GM19025 (cell line): ENCODE measurements around the gene UBXN6.

Experiments
- ATAC-seq: cut with Tn5 transposase; IDR thresholded peaks from one replicate; pipeline ENCODE4 v1.9.1; 2021; ENCODE audit warnings: mild to moderate bottlenecking, low read depth, moderate library complexity; ENCODE audit not compliant: unreplicated experiment

Gene UBXN6, protein sequence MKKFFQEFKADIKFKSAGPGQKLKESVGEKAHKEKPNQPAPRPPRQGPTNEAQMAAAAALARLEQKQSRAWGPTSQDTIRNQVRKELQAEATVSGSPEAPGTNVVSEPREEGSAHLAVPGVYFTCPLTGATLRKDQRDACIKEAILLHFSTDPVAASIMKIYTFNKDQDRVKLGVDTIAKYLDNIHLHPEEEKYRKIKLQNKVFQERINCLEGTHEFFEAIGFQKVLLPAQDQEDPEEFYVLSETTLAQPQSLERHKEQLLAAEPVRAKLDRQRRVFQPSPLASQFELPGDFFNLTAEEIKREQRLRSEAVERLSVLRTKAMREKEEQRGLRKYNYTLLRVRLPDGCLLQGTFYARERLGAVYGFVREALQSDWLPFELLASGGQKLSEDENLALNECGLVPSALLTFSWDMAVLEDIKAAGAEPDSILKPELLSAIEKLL

DNA sequence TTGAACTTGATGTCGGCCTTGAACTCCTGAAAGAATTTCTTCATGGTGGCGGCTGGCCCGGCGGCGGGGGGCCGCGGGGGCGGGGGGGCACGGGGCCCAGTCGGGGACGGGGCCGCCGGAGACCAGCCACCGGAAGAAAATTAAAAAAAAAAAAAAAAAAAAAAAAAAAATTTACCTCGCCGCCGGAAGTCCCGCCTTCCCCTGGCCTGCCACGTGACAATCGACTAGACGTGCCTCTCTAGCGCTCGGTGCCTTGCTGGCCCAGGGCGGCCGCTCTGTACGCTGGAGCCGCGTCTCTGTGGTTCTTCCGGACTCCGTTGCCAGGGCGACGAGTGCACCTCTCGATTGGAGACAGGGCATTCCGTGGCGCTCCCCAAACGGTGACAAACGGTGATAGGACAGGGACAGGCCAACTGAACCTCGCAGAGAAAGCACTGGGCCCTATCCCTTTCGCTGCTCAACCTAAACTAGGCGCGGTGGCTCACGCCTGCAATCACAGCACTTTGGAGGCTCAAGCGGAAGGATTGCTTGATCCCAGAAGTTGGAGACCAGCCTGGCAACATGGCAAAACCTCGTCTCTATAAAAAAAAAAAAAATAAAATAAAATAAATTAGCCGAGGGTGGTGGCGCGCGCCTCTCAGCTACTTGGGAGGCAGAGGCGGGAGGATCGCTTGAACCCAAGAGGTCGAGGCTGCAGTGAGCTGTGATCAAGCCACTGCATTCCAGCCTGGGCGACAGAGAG, at the start of gene UBXN6:
TSS of gene UBXN6 (minus strand) at position 141 of the 742 bp plus-strand sequence. CDS start at position 44, 97 bp downstream.
- no peak for ATAC-seq

DNA sequence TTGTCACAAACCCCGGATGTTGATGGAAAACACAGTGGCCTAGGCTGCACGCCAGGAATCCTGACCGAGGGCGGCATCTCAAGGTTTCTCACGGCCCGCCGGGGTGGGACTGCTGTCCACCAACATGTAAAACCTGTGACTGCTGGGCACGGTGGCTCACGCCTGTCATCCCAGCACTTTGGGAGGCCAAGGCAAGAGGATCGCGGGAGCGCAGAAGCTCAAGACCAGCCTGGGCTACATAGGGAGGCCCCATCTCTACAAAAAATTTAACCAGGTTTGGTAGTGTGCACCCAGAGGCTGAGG, 49.5 kb upstream of the UBXN6 start:
- no peak for ATAC-seq

DNA sequence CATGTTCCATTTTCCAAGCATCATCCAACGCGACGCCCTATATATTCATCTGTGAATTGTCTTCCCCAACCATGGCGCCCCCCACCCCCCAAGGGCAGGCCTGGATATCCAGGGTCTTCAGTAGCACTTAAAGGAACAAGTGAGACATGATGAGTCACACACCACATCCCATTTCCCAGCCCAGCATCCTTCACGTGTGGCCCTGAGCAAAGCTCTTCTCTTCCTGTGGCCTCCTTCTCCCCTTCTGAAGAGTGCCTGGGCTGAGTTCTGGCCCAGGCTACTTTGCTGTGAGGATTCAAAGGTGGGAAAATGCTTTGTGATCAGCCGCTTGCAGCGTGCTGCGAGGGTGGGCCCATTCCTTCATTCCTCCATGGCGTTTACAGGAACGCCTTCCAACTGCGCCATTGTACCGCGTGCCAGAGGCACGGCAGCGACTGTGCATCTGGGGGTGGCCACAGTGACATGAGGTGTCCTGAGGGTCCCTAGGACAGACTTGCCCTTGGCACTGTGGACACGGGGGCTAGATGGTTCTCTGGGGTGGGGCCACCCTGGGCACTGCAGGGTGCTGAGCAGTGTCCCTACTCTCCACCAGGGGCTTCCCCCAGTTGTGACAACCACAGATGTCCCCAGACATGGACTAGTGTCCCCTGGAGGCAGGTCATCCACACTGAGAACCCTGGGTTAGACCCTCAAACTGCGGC, 49.0 kb upstream of the UBXN6 start:
- no peak for ATAC-seq

DNA sequence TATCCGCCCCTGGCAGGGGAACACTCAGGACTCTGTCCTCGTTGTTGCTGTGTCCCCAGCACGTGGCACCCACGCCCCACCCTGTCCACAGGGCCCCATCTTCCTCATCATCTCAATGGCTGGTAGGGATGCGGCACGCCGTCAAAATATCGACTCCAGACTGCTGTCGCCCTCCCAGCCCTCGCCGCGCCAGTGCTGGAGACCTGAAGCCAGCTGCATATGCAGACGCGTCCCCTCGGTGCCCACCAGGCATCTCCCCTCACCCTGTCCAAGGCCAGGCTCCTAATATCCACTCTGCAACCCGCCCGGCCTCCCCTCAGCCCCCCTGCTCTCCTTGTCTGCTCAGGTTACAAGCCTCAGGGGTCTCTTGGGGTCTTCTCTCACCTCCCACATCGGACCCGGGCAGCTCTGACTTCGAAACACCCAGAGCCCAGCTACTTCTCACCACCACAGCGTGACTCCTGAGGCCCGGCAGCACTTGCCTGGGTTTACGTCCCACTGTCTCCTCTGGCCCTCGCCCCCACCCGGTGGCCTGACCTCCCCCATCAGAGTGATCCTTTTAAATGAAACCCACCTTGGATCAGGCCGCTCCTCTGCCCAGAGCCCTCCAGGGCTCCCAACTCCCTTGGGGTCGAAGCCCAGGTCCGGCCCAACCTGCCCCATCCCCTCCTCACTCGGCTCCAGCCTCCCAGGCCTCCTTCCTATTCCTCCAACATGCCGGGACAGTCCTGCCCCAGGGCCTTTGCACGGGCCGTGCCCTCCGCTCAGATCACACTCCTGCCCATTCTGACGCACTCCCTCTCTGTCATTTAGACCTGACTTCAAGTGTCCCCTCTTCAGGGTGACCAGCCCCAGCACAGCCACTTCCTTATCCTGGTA, 48.2 kb upstream of the UBXN6 start:
- no peak for ATAC-seq

DNA sequence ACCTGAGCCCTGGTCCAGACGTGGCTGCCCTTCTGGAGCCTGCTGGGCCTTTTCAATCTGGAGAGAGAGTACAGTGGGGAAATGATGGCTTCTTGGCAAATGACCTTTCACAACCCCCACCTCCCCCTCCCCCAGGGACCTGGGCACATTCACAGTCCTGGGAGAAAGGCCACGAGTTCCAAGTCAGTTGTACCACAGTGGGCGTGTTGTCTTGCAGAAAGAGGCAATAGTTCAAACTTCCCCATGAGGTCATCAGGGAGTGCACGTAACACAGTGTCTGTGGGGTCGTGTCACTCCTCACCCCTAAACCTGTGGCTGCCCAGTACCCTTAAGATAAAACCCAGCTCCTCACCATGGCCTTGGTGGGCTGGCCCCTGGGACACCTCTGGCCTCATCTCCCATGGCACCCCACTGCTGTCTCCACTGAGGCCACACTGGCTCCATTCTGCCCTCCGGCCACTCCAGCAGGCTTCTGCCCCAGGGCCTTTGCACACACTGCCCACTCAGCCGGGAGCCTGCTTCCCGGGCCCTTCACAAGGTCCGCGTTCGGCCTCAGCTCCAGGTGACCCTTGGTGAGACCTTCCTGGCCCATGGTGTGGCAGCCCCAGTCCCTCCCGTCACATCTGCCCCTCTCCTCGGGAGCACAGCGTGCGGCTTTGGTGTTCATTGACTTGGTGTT, 47.4 kb upstream of the UBXN6 start:
- ATAC-seq: no peak

GRCh38 chr19:4504297-4504701, 46.7 kb upstream of the UBXN6 start:
- no peak for ATAC-seq

GRCh38 chr19:4503825-4504170, 46.2 kb upstream of the UBXN6 start:
- no peak for ATAC-seq

DNA sequence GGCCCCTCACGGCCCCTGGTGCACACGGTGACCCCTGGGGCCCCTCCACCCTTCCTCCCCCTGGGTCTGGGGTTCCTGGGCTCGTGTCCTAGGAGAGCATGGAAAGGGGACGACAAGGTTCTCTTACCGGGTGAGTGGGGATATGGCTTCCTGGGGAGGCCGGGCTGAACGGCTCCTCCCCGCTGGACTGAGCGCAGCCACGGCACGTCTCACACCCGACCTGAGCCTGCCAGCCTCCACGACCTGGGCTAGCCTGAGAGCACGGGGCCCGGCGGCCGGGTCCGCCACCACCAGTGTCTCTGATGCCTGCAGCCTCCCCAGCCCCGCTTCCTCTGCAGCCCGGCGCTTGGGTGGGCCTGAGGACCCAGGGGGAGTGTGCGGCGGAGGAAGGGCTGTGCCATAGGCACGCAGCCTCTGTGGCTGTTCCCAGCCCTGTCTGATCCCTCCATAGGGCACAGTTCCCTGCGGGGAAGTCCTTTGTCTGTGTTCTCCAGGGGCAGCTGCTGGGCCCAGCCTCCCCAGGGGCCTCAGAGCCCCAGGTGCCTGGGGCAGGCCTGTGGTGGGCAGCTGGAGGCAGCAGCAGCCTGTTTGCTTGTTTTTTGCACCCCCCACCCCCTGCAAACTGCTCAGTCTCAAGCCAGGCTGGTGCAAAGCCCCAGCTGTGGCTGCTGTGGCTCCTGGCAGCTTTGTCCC, 45.7 kb upstream of the UBXN6 start:
- no peak for ATAC-seq

DNA sequence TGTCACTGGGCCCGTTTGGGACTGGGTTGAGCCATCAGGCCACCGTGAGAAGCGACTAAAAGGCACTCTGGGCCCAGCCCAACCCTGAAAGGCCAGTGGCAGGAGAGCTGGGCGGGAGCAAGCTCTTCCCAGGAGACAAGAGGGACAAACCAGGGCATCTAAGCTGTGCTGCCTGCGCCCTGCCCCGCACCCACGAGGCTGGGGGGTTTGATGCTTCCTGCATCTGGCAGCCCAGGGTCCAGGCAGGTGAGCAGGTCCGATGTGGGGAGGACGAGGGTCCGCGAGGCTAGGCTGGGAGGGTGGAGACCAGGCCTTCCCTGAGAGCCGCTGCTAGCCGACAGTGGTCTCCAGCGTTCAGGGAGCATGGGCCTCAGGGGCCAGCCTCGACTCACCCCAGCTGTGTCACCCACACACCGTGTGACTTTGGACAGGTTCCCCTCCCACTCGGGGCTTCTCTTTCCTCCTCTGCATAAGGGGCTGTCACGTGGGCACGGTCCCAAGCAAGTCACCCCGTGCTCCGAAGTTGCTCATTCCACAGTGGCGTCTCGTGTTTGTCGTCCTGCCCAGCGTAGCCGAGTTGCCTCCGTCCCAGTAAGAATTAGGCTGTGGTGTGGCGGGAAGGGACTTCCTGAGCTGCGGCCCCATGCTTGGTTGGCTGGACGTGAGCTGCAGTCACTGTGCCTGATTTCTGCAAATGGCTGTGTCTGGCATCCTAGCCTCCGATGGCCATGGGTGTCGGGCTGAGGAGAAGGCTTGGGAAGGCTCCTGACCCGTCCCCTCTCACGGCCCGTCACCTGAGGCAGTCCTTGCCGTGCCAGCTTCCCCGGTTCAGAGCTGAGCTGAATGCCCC, 44.9 kb upstream of the UBXN6 start:
- no peak for ATAC-seq

GRCh38 chr19:4501691-4502090, 44.1 kb upstream of the UBXN6 start:
- ATAC-seq: no peak

DNA sequence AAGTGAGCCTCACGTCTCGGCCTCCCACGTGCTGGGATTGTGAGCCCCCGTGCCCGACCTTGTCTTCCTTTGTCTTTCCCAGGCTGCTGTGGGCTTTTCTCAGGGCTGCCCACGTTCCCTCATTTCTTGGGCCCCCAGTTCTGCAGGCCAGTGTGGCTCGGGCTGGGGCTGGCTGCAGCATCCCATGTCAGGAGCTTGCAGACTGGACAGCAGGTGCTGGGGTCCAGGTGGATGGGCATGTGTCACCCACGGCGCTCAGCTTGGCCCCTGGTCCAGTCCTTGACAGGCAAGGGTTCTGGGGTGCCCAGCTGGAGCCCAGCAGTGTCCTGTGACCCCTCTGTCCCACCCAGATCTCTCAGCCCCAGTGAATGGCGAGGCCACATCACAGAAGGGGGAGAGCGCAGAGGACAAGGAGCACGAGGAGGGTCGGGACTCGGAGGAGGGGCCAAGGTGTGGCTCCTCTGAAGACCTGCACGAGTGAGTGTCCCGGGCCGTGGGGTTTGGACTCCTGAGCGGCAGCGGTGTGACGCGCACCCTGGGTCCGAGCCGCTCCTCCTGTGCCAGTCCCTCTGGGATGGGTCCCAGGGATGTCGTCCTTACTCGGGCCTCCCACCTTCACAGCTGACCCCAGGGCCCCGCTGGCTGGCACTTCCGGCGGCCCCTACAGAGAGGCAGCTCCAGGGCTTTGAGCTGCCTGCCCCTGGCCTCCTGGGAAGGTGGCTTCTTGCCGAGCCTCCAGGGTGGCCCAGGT, 43.4 kb upstream of the UBXN6 start:
- ATAC-seq: no peak

- ATAC-seq: no peak
These were observed 42.3 kb upstream of the UBXN6 start for GRCh38 chr19:4499855-4500254.

DNA sequence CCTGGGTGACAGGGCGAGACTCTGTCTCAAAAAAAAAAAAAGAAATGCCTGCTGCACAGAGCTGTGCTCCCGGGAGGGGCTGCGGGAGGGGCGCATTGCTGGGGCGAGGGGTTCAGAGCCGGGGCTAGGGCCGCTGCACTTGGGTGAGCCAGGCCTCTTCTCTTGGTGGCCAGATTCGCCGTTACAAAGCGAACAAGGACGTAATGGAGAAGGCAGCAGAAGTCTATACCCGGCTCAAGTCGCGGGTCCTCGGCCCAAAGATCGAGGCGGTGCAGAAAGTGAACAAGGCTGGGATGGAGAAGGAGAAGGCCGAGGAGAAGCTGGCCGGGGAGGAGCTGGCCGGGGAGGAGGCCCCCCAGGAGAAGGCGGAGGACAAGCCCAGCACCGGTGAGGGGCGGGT, 41.7 kb upstream of the UBXN6 start:
- no peak for ATAC-seq

- ATAC-seq: no peak
These were observed 41.1 kb upstream of the UBXN6 start for GRCh38 chr19:4498694-4499093.

GRCh38 chr19:4497770-4498389, 40.3 kb upstream of the UBXN6 start:
- ATAC-seq: no peak

GRCh38 chr19:4496304-4496703, 38.7 kb upstream of the UBXN6 start:
- ATAC-seq: no peak

DNA sequence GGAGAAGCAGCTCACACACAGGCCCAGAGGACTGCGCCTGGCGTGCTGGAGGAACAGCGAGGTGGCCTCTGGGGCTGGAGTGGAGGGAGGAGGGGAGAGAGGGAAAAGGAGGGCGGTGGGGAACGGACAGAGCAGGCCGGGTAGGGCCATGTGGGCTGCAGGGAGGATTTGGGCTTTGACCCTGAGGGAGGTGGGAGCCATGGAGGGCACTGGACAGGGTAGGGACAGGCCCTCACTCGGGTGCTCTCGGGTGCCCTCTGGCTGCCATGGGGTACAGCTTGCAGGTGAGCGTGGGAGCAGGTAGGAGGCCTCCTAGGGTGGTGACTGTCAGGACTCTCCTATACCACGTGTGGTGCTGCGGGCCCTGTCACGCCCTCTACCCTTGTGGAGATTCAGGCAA, 37.9 kb upstream of the UBXN6 start:
- ATAC-seq: no peak
